Measurements from ENCODE around the gene TCEA2.

- no peak for TF ChIP-seq POLR2A (IDR thresholded peaks at IDR 0.05)
- no peak for TF ChIP-seq CTCF (IDR thresholded peaks at IDR 0.05)
- TF ChIP-seq POLR2AphosphoS5 (IDR thresholded peaks at IDR 0.05): no peak
Measured at GRCh38 chr20:64073476-64074183, 10.6 kb downstream of the TCEA2 start.

All from prostate gland (tissue), 2 donors.